Measurements from ENCODE around the gene TBC1D1.

GRCh38 chr4:38153387-38153760, 262.5 kb downstream of the TBC1D1 start:
- TF ChIP-seq CTCF (conservative IDR thresholded peaks at IDR 0.05; ENCODE audit: low read depth, low read length) (no peak), EZH2 (IDR thresholded peaks at IDR 0.05; ENCODE audit: borderline replicate concordance, low read depth, low read length, poor library complexity, severe bottlenecking) (no peak)
